Right lobe of liver (tissue), 6 donors: ENCODE results near the gene SLC39A3. TPM values are rescaled to one million over a fixed set of nuclear protein-coding genes. Genes with fewer than 3 reads are reported as not detected.

Experiments used
- ATAC-seq, 4 donors: fragments of 200-7000 bp; cut with Tn5 transposase; one replicate each; pipeline ENCODE4 v1.9.1; 2020; ENCODE audit warnings: mild to moderate bottlenecking in 4 of 4, moderate library complexity in 4 of 4
- DNase-seq, 3 donors: peaks; one replicate each; pipeline ENCODE4 v3.0.0-alpha.2; 2020
- H3K27ac ChIP-seq, 3 donors: fragments of 200-600 bp; one replicate each; pipeline ENCODE4 v1.8.0; 2022
- H3K27me3 ChIP-seq, 2 donors: fragments of 200-600 bp; one replicate each; pipeline ENCODE4 v1.8.0; 2022
- H3K36me3 ChIP-seq, 4 donors: fragments of 200-600 bp; sonication (generic) in 1 of 4; one replicate each; pipeline versions ENCODE4 v1.5.1 to v1.8.0; 2017 to 2022; ENCODE audit warnings: control low read depth in 1 of 4
- H3K4me1 ChIP-seq, 4 donors: fragments of 200-600 bp; sonication (generic) in 1 of 4; one replicate each; pipeline versions ENCODE4 v1.5.1 to v1.8.0; 2017 to 2022; ENCODE audit warnings: control low read depth in 1 of 4
- H3K4me3 ChIP-seq, 3 donors: fragments of 200-600 bp; one replicate each; pipeline ENCODE4 v1.8.0; 2022
- H3K9me3 ChIP-seq, 4 donors: fragments of 200-600 bp; sonication (generic) in 1 of 4; one replicate each; pipeline versions ENCODE4 v1.5.1 to v1.8.0; 2017 to 2022; ENCODE audit warnings: control low read depth in 1 of 4
- CTCF ChIP-seq, 4 donors: fragments of 200-600 bp in 3 of 4; fragments of 450-650 bp in 1 of 4; IDR thresholded peaks; one replicate each; pipeline versions ENCODE4 v1.5.1 to v1.8.0; 2016 to 2022; ENCODE audit warnings: antibody characterized with exemption in 4 of 4, mild to moderate bottlenecking in 2 of 4
- POLR2A ChIP-seq: fragments of 450-650 bp; IDR thresholded peaks from one replicate; pipeline ENCODE4 v1.6.1; 2017; ENCODE audit warnings: antibody characterized with exemption, mild to moderate bottlenecking
- WGBS: methylation state at CpG from one replicate; pipeline ENCODE4 v1.1.6; 2018; ENCODE audit warnings: low coverage, low lambda C conversion rate; ENCODE audit not compliant: insufficient coverage; ENCODE audit errors: missing lambda C conversion rate; 5-methylcytosine and 5-hydroxymethylcytosine counted together
- intact Hi-C, 2 donors: fragments of 100-400 bp; cut with DNase I; formaldehyde crosslinking; loops; one replicate each; pipeline versions ENCODE4 v1.11.2 to v1.14.1; 2022
- total RNA-seq, 6 experiments: library from RNA; depleted of rRNA in 2 of 6; stranded (reverse); fragments of >200 nt in 2 of 6; fragmentation: NEBNext Ultra II Directional in 3 of 6; extraction: Animal tissue kit (Norgen Biotek cat#: 25700) in 3 of 6; gene quantifications; one replicate each; pipeline versions ENCODE4 v1.1.0 to v1.2.4, GENCODE V29; 2016 to 2023
- donor health status: DM: no; HTN: yes; CAD: no.
- donor health status: DM: no; HTN: no; CAD: no.
- donor health status: DM: no; HTN: no; CAD: no.
- donor health status: DM: no; HTN: yes; CAD: no.
- donor health status: DM: no; HTN: yes; CAD: no.

SLC39A3 gene
- total RNA-seq, 6 experiments from 2014 or later: 13.5 to 29.5 (median 19.6) TPM

DNA sequence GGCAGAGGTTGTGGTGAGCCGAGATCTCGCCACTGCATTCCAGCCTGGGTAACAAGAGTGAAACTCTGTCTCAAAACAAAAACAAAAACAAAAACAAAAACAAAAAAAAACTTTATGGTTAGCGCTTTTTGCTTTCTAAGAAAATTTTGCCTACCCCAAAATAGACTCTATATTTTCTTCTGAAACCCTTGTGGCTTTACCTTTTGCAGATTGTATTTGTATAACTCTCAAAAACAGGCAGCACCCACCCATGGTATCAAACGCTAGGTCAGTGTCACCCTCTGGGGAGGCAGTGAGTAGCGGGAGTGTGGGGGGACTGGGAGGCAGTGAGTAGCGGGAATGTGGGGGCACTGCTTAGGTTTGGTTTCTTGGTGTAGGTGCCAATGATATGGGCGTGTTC lies 7.5 kb upstream of the SLC39A3 start:
- DNase-seq: no peak
- no peaks in the 10 kb centered on the region for H3K9me3 ChIP-seq
- no peak for TF ChIP-seq CTCF (IDR thresholded peaks at IDR 0.05)
- no peak for TF ChIP-seq POLR2A
- no peak for ATAC-seq
- no peaks in the 10 kb centered on the region for H3K36me3 ChIP-seq
- H3K27ac ChIP-seq: no peak overlapping the region
- H3K4me3 ChIP-seq: no peak overlapping the region
- H3K4me1 ChIP-seq: no peaks in the 10 kb centered on the region
- 56% methylated on average over 6 of the region's 7 CpGs for WGBS
- intact Hi-C loops: no loop called here
- H3K27me3 ChIP-seq: no peaks in the 10 kb centered on the region

- TF ChIP-seq POLR2A: no peak
- TF ChIP-seq CTCF (IDR thresholded peaks at IDR 0.05): no peak
Measured at GRCh38 chr19:2744113-2744512, 4.3 kb upstream of the SLC39A3 start.

DNA sequence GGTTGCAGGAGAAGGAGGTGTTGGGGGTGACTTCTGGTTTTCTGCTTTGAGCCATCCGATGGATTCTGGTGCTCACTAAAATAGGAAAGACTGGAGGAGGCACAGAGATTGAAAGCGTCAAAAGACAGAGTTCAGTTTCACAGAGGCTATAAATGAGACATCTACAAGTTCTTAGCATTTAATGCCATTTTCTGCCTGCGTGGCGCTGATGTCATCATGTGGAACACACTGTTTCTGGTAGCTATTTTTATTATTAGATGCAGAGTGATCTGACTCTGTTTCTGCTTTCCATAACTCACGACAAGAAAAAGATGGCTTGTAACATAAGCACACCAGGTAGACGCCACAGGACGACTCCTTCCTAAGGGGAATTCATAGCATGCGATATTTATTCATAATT lies 3.3 kb upstream of the SLC39A3 start:
- Histone ChIP-seq H3K4me3 (no peak overlapping the region), H3K27me3 (no peaks in the 10 kb centered on the region), H3K4me1 (peaks cover 0 to 7% (median 0%) of the 10 kb centered on the region in 4 donors), H3K36me3 (no peaks in the 10 kb centered on the region), H3K9me3 (no peaks in the 10 kb centered on the region), H3K27ac (no peak overlapping the region)
- 56% methylated on average over 8 of the region's 8 CpGs for WGBS
- no peak for DNase-seq
- no peak for ATAC-seq
- intact Hi-C loops: no loop called here
- TF ChIP-seq CTCF (IDR thresholded peaks at IDR 0.05) (no peak), POLR2A (no peak)

More at GRCh38 chr19:2744113-2744512, 4.3 kb upstream of the SLC39A3 start:
- WGBS: 38% methylated on average over 4 of the region's 4 CpGs
- Histone ChIP-seq H3K4me1 (peaks cover 0 to 2% (median 0%) of the 10 kb centered on the region in 4 donors), H3K27me3 (no peaks in the 10 kb centered on the region), H3K27ac (no peak overlapping the region), H3K36me3 (no peaks in the 10 kb centered on the region), H3K9me3 (no peaks in the 10 kb centered on the region), H3K4me3 (no peak overlapping the region)
- ATAC-seq (no peak), DNase-seq (no peak)
- intact Hi-C loops: no loop called here

DNA sequence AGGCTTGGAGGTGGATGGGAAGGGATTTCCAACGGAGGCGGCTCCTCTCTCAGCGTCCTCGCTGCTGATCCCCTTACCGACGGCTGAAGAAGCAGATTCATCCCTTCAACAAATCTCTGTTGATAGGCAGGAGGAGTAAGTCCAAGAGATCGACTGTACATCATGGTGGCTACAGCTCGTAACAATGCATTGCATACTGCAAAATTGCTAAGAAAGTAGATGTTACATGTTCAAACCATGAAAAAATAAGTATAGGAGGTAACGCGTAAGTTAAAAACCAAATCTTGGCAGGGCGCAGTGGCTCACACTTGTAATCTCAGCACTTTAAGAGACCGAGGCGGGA lies 468 bp upstream of the SLC39A3 start:
- Histone ChIP-seq H3K27me3 (no peaks in the 10 kb centered on the region), H3K4me3 (peak overlapping the region in 1 of 3 donors; percentile 96)

More for the DNA sequence above, 468 bp upstream of the SLC39A3 start:
- intact Hi-C loops: no loop called here
- H3K27ac ChIP-seq: no peak overlapping the region
- H3K36me3 ChIP-seq: peaks cover 0 to 4% (median 0%) of the 10 kb centered on the region in 4 donors
- H3K4me1 ChIP-seq: peaks cover 0 to 7% (median 0%) of the 10 kb centered on the region in 4 donors
- WGBS: 38% methylated on average over 13 of the region's 13 CpGs
- ATAC-seq (no peak), DNase-seq (no peak)
- H3K9me3 ChIP-seq: no peaks in the 10 kb centered on the region
- TF ChIP-seq CTCF (IDR thresholded peaks at IDR 0.05) (no peak), POLR2A (no peak)
